OCI-LY1 (cell line): ENCODE results near the gene SLC3A2.

Experiments used
- CTCF ChIP-seq: fragments of 200-600 bp; sonication (generic), shearing (Covaris generic); IDR thresholded peaks from 2 replicates; pipeline ENCODE4 v1.5.1; 2017; ENCODE audit warnings: mild to moderate bottlenecking, antibody characterized with exemption, low read length, moderate library complexity, mixed read lengths
- EZH2 ChIP-seq: fragments of 200-600 bp; sonication (generic), shearing (Covaris generic); IDR thresholded peaks from 2 replicates; pipeline ENCODE4 v1.8.0; 2017; ENCODE audit warnings: borderline replicate concordance, mixed run types, mild to moderate bottlenecking, antibody characterized with exemption, low read length, moderate library complexity, mixed read lengths

GRCh38 chr11:62875698-62876478 lies 4.8 kb upstream of the SLC3A2 start:
- TF ChIP-seq CTCF (no peak), EZH2 (no peak)
